K562 (cell line): ENCODE measurements around the gene SLAMF8. TPM values are rescaled to one million over a fixed set of nuclear protein-coding genes. Genes with fewer than 3 reads are reported as not detected.

Experiments
- ADNP ChIP-seq: fragments of 200-800 bp; sonication (Bioruptor generic); IDR thresholded peaks from 2 replicates; pipeline ENCODE4 v1.6.1; 2016; ENCODE audit warnings: missing genetic modification characterization, missing compliant biosample characterization
- FOXJ2 ChIP-seq: fragments of 200-800 bp; sonication (Bioruptor generic); IDR thresholded peaks from 2 replicates; pipeline ENCODE4 v1.6.1; 2016; ENCODE audit warnings: missing genetic modification characterization, missing compliant biosample characterization
- HCFC1 ChIP-seq: IDR thresholded peaks from 2 replicates; pipeline ENCODE4 v1.6.1; 2012; ENCODE audit warnings: low read depth, low read length, improper control_type of control experiment
- HDAC1 ChIP-seq, 2 experiments: fragments of 450-650 bp; IDR thresholded peaks; 2 replicates each; pipeline ENCODE4 v1.6.1; 2016 to 2017; ENCODE audit warnings: inconsistent platforms in 1 of 2, mild to moderate bottlenecking in 1 of 2, moderate library complexity in 1 of 2
- TBL1XR1 ChIP-seq, 2 experiments: IDR thresholded peaks; 2 replicates each; pipeline ENCODE4 v1.6.1; 2012; ENCODE audit warnings: improper control_type of control experiment in 2 of 2, low read length in 2 of 2, mild to moderate bottlenecking in 1 of 2
- U2AF1 ChIP-seq: fragments of 200-400 bp; formaldehyde crosslinking; optimal IDR thresholded peaks from 2 replicates; pipeline ENCODE3; 2017; ENCODE audit warnings: mild to moderate bottlenecking, low read depth, low read length, moderate library complexity
- ZNF324 ChIP-seq: fragments of 250-450 bp; sonication (Bioruptor Pico); IDR thresholded peaks from 2 replicates; pipeline ENCODE4 v1.4.0; 2020; ENCODE audit warnings: mild to moderate bottlenecking
- ZNF41 ChIP-seq: fragments of 250-450 bp; sonication (Bioruptor Pico); conservative IDR thresholded peaks from 2 replicates; pipeline ENCODE4 v1.4.0; 2020; ENCODE audit warnings: mild to moderate bottlenecking
- polyA plus RNA-seq, 8 experiments: library from polyadenylated mRNA; depleted of rRNA in 4 of 8; stranded (reverse) in 5 of 8; unstranded in 3 of 8; fragments of >200 nt; fragmentation: Nextera tagmentation in 2 of 8; fragmentation: Illumina TruSeq in 1 of 8; extraction: Ambion mirVana in 2 of 8; extraction: Trizol in 1 of 8; gene quantifications; 2 replicates each; pipeline versions ENCODE4 v1.2.1 to v1.2.3, GENCODE V29; 2011 to 2014; ENCODE audit warnings: inconsistent platforms in 1 of 8, missing spikeins in 1 of 8
- total RNA-seq, 7 experiments: library from RNA; depleted of rRNA in 6 of 7; stranded (reverse); fragments of >200 nt in 6 of 7; fragmentation: Illumina TruSeq in 2 of 7; extraction: Trizol in 2 of 7; gene quantifications; 2 replicates each; pipeline versions ENCODE4 v1.2.1 to v1.2.3, GENCODE V29; 2011 to 2021; ENCODE audit warnings: low replicate concordance in 1 of 7
- TF ChIP-seq, protein P1 (sequence below): fragments of 450-650 bp; IDR thresholded peaks from 2 replicates; pipeline ENCODE4 v1.6.1; 2016; ENCODE audit warnings: mild to moderate bottlenecking, moderate library complexity
- TF ChIP-seq, protein P2 (sequence below): fragments of 450-650 bp; IDR thresholded peaks from 2 replicates; pipeline ENCODE4 v1.6.1; 2018; ENCODE audit warnings: mild to moderate bottlenecking, low read depth; ENCODE audit not compliant: partially characterized antibody
- TF ChIP-seq, protein P3 (sequence below): sonication (generic); formaldehyde crosslinking; IDR thresholded peaks from 2 replicates; pipeline ENCODE4 v1.9.0; 2022; ENCODE audit warnings: mild to moderate bottlenecking, missing genetic modification reagents
- TF ChIP-seq, protein P4 (sequence below): fragments of 450-650 bp; formaldehyde crosslinking; IDR thresholded peaks from 2 replicates; pipeline ENCODE4 v1.4.0; 2022; ENCODE audit warnings: mild to moderate bottlenecking, moderate library complexity

SLAMF8 gene
- total and polyA plus RNA-seq, 9 of the 15 experiments (the other 6 are each of a cell fraction or from before 2014, with no cell fraction given), result not detected

DNA sequence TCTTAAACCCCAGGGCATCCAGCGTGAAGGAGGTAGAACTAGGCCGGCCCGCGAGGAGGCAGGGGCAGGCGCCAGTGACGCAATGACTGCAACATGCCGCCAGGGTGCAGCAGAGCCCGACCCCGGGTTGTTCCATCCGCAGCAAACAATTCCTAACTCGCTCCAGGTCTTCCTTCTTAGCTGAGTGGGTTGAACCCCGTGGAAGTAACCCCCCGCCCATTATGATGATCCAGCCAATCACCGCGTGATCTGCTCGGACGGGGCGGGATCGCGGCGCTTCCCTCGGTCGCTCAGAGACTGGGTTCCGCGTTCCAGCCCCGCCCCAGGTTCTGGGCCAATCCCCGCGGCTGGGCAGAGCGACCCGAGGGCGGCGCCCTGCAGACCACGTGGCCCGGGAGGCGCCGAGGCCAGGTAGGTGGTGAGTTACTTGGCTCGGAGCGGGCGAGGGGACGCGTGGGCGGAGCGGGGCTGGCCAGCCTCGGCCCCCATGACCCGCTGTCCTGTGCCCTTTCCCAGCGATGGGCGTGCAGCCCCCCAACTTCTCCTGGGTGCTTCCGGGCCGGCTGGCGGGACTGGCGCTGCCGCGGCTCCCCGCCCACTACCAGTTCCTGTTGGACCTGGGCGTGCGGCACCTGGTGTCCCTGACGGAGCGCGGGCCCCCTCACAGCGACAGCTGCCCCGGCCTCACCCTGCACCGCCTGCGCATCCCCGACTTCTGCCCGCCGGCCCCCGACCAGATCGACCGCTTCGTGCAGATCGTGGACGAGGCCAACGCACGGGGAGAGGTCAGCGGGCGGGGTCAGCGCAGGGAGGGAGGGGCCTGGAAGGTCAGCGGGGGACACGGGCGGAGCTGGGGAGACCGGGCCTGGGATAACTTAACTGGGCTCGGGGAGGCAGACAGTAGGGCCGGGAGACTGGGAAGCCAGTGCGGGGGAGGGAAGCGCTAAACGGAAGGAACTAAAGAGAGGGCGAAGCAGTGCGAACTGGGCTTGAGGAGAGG is 45.8 kb upstream of the SLAMF8 start, which contains the start of gene DUSP23 (continued):
- TF ChIP-seq, protein P1, sequence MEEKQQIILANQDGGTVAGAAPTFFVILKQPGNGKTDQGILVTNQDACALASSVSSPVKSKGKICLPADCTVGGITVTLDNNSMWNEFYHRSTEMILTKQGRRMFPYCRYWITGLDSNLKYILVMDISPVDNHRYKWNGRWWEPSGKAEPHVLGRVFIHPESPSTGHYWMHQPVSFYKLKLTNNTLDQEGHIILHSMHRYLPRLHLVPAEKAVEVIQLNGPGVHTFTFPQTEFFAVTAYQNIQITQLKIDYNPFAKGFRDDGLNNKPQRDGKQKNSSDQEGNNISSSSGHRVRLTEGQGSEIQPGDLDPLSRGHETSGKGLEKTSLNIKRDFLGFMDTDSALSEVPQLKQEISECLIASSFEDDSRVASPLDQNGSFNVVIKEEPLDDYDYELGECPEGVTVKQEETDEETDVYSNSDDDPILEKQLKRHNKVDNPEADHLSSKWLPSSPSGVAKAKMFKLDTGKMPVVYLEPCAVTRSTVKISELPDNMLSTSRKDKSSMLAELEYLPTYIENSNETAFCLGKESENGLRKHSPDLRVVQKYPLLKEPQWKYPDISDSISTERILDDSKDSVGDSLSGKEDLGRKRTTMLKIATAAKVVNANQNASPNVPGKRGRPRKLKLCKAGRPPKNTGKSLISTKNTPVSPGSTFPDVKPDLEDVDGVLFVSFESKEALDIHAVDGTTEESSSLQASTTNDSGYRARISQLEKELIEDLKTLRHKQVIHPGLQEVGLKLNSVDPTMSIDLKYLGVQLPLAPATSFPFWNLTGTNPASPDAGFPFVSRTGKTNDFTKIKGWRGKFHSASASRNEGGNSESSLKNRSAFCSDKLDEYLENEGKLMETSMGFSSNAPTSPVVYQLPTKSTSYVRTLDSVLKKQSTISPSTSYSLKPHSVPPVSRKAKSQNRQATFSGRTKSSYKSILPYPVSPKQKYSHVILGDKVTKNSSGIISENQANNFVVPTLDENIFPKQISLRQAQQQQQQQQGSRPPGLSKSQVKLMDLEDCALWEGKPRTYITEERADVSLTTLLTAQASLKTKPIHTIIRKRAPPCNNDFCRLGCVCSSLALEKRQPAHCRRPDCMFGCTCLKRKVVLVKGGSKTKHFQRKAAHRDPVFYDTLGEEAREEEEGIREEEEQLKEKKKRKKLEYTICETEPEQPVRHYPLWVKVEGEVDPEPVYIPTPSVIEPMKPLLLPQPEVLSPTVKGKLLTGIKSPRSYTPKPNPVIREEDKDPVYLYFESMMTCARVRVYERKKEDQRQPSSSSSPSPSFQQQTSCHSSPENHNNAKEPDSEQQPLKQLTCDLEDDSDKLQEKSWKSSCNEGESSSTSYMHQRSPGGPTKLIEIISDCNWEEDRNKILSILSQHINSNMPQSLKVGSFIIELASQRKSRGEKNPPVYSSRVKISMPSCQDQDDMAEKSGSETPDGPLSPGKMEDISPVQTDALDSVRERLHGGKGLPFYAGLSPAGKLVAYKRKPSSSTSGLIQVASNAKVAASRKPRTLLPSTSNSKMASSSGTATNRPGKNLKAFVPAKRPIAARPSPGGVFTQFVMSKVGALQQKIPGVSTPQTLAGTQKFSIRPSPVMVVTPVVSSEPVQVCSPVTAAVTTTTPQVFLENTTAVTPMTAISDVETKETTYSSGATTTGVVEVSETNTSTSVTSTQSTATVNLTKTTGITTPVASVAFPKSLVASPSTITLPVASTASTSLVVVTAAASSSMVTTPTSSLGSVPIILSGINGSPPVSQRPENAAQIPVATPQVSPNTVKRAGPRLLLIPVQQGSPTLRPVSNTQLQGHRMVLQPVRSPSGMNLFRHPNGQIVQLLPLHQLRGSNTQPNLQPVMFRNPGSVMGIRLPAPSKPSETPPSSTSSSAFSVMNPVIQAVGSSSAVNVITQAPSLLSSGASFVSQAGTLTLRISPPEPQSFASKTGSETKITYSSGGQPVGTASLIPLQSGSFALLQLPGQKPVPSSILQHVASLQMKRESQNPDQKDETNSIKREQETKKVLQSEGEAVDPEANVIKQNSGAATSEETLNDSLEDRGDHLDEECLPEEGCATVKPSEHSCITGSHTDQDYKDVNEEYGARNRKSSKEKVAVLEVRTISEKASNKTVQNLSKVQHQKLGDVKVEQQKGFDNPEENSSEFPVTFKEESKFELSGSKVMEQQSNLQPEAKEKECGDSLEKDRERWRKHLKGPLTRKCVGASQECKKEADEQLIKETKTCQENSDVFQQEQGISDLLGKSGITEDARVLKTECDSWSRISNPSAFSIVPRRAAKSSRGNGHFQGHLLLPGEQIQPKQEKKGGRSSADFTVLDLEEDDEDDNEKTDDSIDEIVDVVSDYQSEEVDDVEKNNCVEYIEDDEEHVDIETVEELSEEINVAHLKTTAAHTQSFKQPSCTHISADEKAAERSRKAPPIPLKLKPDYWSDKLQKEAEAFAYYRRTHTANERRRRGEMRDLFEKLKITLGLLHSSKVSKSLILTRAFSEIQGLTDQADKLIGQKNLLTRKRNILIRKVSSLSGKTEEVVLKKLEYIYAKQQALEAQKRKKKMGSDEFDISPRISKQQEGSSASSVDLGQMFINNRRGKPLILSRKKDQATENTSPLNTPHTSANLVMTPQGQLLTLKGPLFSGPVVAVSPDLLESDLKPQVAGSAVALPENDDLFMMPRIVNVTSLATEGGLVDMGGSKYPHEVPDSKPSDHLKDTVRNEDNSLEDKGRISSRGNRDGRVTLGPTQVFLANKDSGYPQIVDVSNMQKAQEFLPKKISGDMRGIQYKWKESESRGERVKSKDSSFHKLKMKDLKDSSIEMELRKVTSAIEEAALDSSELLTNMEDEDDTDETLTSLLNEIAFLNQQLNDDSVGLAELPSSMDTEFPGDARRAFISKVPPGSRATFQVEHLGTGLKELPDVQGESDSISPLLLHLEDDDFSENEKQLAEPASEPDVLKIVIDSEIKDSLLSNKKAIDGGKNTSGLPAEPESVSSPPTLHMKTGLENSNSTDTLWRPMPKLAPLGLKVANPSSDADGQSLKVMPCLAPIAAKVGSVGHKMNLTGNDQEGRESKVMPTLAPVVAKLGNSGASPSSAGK, result peak; percentile 98
- TF ChIP-seq ADNP (tag) (no peak), FOXJ2 (tag) (no peak), TBL1XR1 (IDR thresholded peaks at IDR 0.05; ENCODE audit: low read length in 2 of 2) (peak in 1 of 2 experiments; percentile 11; a peak in 2 of 4 replicates), ZNF324 (CRISPR knock-in tag) (no peak), ZNF41 (CRISPR knock-in tag) (no peak), U2AF1 (peak; percentile 38), HCFC1 (peak; percentile 43; the same call in 1 of the 2 replicates), HDAC1 (IDR thresholded peaks at IDR 0.05) (peak in 1 of 2 experiments; percentile 94; a peak in 2 of 4 replicates)
- TF ChIP-seq, protein P2, sequence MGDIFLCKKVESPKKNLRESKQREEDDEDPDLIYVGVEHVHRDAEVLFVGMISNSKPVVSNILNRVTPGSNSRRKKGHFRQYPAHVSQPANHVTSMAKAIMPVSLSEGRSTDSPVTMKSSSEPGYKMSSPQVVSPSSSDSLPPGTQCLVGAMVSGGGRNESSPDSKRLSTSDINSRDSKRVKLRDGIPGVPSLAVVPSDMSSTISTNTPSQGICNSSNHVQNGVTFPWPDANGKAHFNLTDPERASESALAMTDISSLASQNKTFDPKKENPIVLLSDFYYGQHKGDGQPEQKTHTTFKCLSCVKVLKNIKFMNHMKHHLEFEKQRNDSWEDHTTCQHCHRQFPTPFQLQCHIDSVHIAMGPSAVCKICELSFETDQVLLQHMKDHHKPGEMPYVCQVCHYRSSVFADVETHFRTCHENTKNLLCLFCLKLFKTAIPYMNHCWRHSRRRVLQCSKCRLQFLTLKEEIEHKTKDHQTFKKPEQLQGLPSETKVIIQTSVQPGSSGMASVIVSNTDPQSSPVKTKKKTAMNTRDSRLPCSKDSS, result no peak
- TF ChIP-seq, protein P3, sequence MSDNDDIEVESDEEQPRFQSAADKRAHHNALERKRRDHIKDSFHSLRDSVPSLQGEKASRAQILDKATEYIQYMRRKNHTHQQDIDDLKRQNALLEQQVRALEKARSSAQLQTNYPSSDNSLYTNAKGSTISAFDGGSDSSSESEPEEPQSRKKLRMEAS (CRISPR knock-in tag), result peak; percentile 99
- TF ChIP-seq, protein P4, sequence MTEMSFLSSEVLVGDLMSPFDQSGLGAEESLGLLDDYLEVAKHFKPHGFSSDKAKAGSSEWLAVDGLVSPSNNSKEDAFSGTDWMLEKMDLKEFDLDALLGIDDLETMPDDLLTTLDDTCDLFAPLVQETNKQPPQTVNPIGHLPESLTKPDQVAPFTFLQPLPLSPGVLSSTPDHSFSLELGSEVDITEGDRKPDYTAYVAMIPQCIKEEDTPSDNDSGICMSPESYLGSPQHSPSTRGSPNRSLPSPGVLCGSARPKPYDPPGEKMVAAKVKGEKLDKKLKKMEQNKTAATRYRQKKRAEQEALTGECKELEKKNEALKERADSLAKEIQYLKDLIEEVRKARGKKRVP, result peak; percentile 42; the same call in 1 of the 2 replicates
